KMS-11 (cell line): ENCODE data around the gene POLQ.
A peak's percentile ranks its signal among the peaks of the same experiment; 100 is the strongest.
"Not testable (repeated sequence)": the region's sequence is repeated elsewhere in the genome, so short reads cannot be mapped to it uniquely, and the experiment has no call there.

Experiments used
- H2AFZ ChIP-seq: fragments of 200-600 bp; sonication (generic); 2 replicates; pipeline ENCODE4 v1.6.1; 2016; ENCODE audit warnings: antibody characterized with exemption, mixed run types, low read depth
- H3K27ac ChIP-seq: fragments of 200-600 bp; sonication (generic); 2 replicates; pipeline ENCODE4 v1.6.1; 2016; ENCODE audit warnings: mild to moderate bottlenecking, mixed run types
- H3K27me3 ChIP-seq: fragments of 200-600 bp; sonication (generic); 2 replicates; pipeline ENCODE4 v1.6.1; 2017; ENCODE audit warnings: mild to moderate bottlenecking, low read depth, mixed run types, moderate library complexity; ENCODE audit not compliant: insufficient read depth
- H3K36me3 ChIP-seq: fragments of 200-600 bp; sonication (generic); 2 replicates; pipeline ENCODE4 v1.6.1; 2017; ENCODE audit warnings: mild to moderate bottlenecking, mixed run types; ENCODE audit not compliant: insufficient read depth
- H3K4me1 ChIP-seq: fragments of 200-600 bp; sonication (generic); 2 replicates; pipeline ENCODE4 v1.6.1; 2016; ENCODE audit warnings: mild to moderate bottlenecking, low read depth, mixed run types; ENCODE audit not compliant: poor library complexity, severe bottlenecking
- H3K4me2 ChIP-seq: fragments of 200-600 bp; sonication (generic); 2 replicates; pipeline ENCODE4 v1.7.0; 2016; ENCODE audit warnings: mild to moderate bottlenecking, mixed run types
- H3K4me3 ChIP-seq: fragments of 200-600 bp; sonication (generic); IDR thresholded peaks from 2 replicates; pipeline ENCODE4 v1.6.1; 2017; ENCODE audit warnings: low read depth, low read length, mixed read lengths; ENCODE audit not compliant: insufficient read depth
- H3K79me2 ChIP-seq: fragments of 200-600 bp; sonication (generic); 2 replicates; pipeline ENCODE4 v1.6.1; 2016; ENCODE audit warnings: low read depth, mixed run types; ENCODE audit not compliant: insufficient read depth
- H3K9ac ChIP-seq: fragments of 200-600 bp; sonication (generic); 2 replicates; pipeline ENCODE4 v1.6.1; 2016; ENCODE audit warnings: mild to moderate bottlenecking, mixed run types
- H4K20me1 ChIP-seq: fragments of 200-600 bp; sonication (generic); 2 replicates; pipeline ENCODE4 v1.6.1; 2016; ENCODE audit warnings: mild to moderate bottlenecking, mixed run types; ENCODE audit not compliant: insufficient read depth
- CTCF ChIP-seq: fragments of 200-600 bp; sonication (generic); conservative IDR thresholded peaks from 2 replicates; pipeline ENCODE4 v1.6.1; 2017; ENCODE audit warnings: low read depth, mild to moderate bottlenecking, antibody characterized with exemption, low read length, moderate library complexity, mixed read lengths

The POLQ gene

GRCh38 chr3:121545574-121546455, at the start of gene POLQ:
TSS of gene POLQ (minus strand) at chr3:121545988. CDS start at chr3:121545877, 111 bp downstream.
- H3K4me3 ChIP-seq, result peak within 1 kb of the TSS; percentile 72
- H4K20me1 ChIP-seq, result no peaks in the 10 kb centered on the region
- peak within 1 kb of the TSS; percentile 82 for H3K27ac ChIP-seq
- H3K27me3 ChIP-seq, result no peaks in the 10 kb centered on the region
- peak within 1 kb of the TSS; percentile 89 for H2AFZ ChIP-seq
- no peaks in the 10 kb centered on the region for H3K36me3 ChIP-seq
- H3K79me2 ChIP-seq, result peaks cover 45% of the 10 kb centered on the region
- H3K9ac ChIP-seq, result peak within 1 kb of the TSS; percentile 86
- no peak for TF ChIP-seq CTCF
- peaks cover 28% of the 10 kb centered on the region for H3K4me1 ChIP-seq
- peak within 1 kb of the TSS; percentile 87 for H3K4me2 ChIP-seq

- H3K4me3 ChIP-seq, result no peak overlapping the region
- TF ChIP-seq CTCF, result no peak
- no peak overlapping the region for H3K9ac ChIP-seq
- no peak overlapping the region for H3K4me2 ChIP-seq
- no peaks in the 10 kb centered on the region for H3K27me3 ChIP-seq
- no peak overlapping the region for H3K27ac ChIP-seq
- no peaks in the 10 kb centered on the region for H3K36me3 ChIP-seq
- H3K4me1 ChIP-seq, result peaks cover 37% of the 10 kb centered on the region
- H4K20me1 ChIP-seq, result no peaks in the 10 kb centered on the region
- H2AFZ ChIP-seq, result no peak overlapping the region
- H3K79me2 ChIP-seq, result no peaks in the 10 kb centered on the region
Observed at GRCh38 chr3:121594850-121595249, 49.1 kb upstream of the POLQ start.

- H3K27ac ChIP-seq, result peak overlapping the region; percentile 62
Observed at GRCh38 chr3:121593806-121594205, 48.0 kb upstream of the POLQ start.

GRCh38 chr3:121592856-121593702, 47.3 kb upstream of the POLQ start, which contains the start of gene FBXO40:
TSS of gene FBXO40 (plus strand) at chr3:121593379. CDS start at chr3:121620576, 27,197 bp downstream.
- H3K4me1 ChIP-seq, result peaks cover 37% of the 10 kb centered on the region
- H3K27me3 ChIP-seq, result no peaks in the 10 kb centered on the region
- H3K79me2 ChIP-seq, result no peaks in the 10 kb centered on the region
- peak within 1 kb of the TSS; percentile 77 for H3K4me2 ChIP-seq
- H3K27ac ChIP-seq, result peak within 1 kb of the TSS; percentile 62
- peak within 1 kb of the TSS; percentile 45; the same call in 1 of the 2 replicates for H3K9ac ChIP-seq
- TF ChIP-seq CTCF, result no peak
- no peaks in the 10 kb centered on the region for H4K20me1 ChIP-seq
- peak within 1 kb of the TSS; percentile 72 for H2AFZ ChIP-seq
- H3K4me3 ChIP-seq, result no peak within 1 kb of the TSS
- no peaks in the 10 kb centered on the region for H3K36me3 ChIP-seq

More at GRCh38 chr3:121593806-121594205, 48.0 kb upstream of the POLQ start:
- peak overlapping the region; percentile 77 for H3K4me2 ChIP-seq
- H3K4me1 ChIP-seq, result peaks cover 37% of the 10 kb centered on the region
- peak overlapping the region; percentile 72 for H2AFZ ChIP-seq
- peak overlapping the region; percentile 45; the same call in 1 of the 2 replicates for H3K9ac ChIP-seq
- not testable (repeated sequence) for H3K36me3 ChIP-seq, H3K27me3 ChIP-seq, H4K20me1 ChIP-seq, H3K79me2 ChIP-seq, H3K4me3 ChIP-seq
